A673 (cell line): Measurements from ENCODE around the gene TMEM184B. TPM values are rescaled to one million over a fixed set of nuclear protein-coding genes. Genes with fewer than 3 reads are reported as not detected.

ENCODE experiments used
- BruUV-seq: library from RNA; stranded (reverse); fragments of 400-500 nt; replicated peaks from 2 replicates; lab custom pipeline; 2021; lab: Mats Ljungman, UMichigan
- CTCF ChIA-PET: fragments of 300-600 bp; sonication (Branson Sonifier 250); formaldehyde crosslinking; loops from one replicate; lab custom pipeline; 2022; ENCODE audit warnings: antibody characterized with exemption; lab: Charles Lee
- POLR2A ChIA-PET: fragments of 300-600 bp; sonication (Branson Sonifier 250); formaldehyde crosslinking; loops from one replicate; lab custom pipeline; 2022; ENCODE audit warnings: antibody characterized with exemption; ENCODE audit not compliant: low non-redundant PET; lab: Charles Lee
- DNase-seq: peaks from one replicate; pipeline ENCODE4 v3.0.0-alpha.2; 2015; ENCODE audit warnings: low spot score
- H3K27ac ChIP-seq: fragments of 200-600 bp; sonication (generic); 2 replicates; pipeline ENCODE4 v1.5.1; 2016; ENCODE audit warnings: mixed run types, low read depth, mild to moderate bottlenecking, mixed read lengths, antibody characterized with exemption, low read length; ENCODE audit not compliant: poor library complexity, severe bottlenecking
- H3K27me3 ChIP-seq: fragments of 200-600 bp; sonication (generic); replicated peaks from 2 replicates; pipeline ENCODE4 v1.6.1; 2017; ENCODE audit warnings: mixed run types, low read depth, mild to moderate bottlenecking, mixed read lengths, antibody characterized with exemption, low read length; ENCODE audit not compliant: insufficient read depth, poor library complexity
- H3K36me3 ChIP-seq: fragments of 200-600 bp; sonication (generic); 2 replicates; pipeline ENCODE4 v1.6.1; 2016; ENCODE audit warnings: mixed run types, mild to moderate bottlenecking, mixed read lengths, antibody characterized with exemption, low read length; ENCODE audit not compliant: insufficient read depth, poor library complexity, severe bottlenecking
- H3K4me1 ChIP-seq: fragments of 200-600 bp; sonication (generic); 2 replicates; pipeline ENCODE4 v1.6.1; 2017; ENCODE audit warnings: mixed run types, mild to moderate bottlenecking, mixed read lengths, antibody characterized with exemption, low read length; ENCODE audit not compliant: insufficient read depth, poor library complexity, severe bottlenecking
- H3K4me3 ChIP-seq: fragments of 200-600 bp; sonication (generic); 2 replicates; pipeline ENCODE4 v1.5.1; 2016; ENCODE audit warnings: low read depth, mixed run types, mild to moderate bottlenecking, mixed read lengths, low read length; ENCODE audit not compliant: poor library complexity, severe bottlenecking
- H3K9me3 ChIP-seq: fragments of 200-600 bp; sonication (generic); 2 replicates; pipeline ENCODE4 v1.6.1; 2016; ENCODE audit warnings: mixed run types, low read depth, mild to moderate bottlenecking, mixed read lengths, antibody characterized with exemption, low read length; ENCODE audit not compliant: poor library complexity, severe bottlenecking
- EZH2 ChIP-seq: fragments of 200-600 bp; sonication (generic); IDR thresholded peaks from 2 replicates; pipeline ENCODE4 v1.6.1; 2017; ENCODE audit warnings: borderline replicate concordance, low read depth, mild to moderate bottlenecking, mixed read lengths, antibody characterized with exemption, low read length; ENCODE audit not compliant: poor library complexity, severe bottlenecking
- intact Hi-C: fragments of 100-400 bp; cut with micrococcal nuclease; formaldehyde crosslinking; loops from one replicate; pipeline ENCODE4 v1.10.0; 2022; ENCODE audit not compliant: unreplicated experiment
- total RNA-seq: library from RNA; stranded (reverse); gene quantifications from 2 replicates; pipeline ENCODE4 v1.2.3, GENCODE V29; 2021
- TF ChIP-seq, protein P1 (sequence below): fragments of 300-800, 200-600 bp; sonication (generic); conservative IDR thresholded peaks from 2 replicates; pipeline ENCODE4 v1.5.1; 2017; ENCODE audit warnings: low read depth, mild to moderate bottlenecking, antibody characterized with exemption, low read length, moderate library complexity, mixed read lengths

Gene TMEM184B
- total RNA-seq, 1 experiment from 2014 or later = 50.9 TPM

DNA sequence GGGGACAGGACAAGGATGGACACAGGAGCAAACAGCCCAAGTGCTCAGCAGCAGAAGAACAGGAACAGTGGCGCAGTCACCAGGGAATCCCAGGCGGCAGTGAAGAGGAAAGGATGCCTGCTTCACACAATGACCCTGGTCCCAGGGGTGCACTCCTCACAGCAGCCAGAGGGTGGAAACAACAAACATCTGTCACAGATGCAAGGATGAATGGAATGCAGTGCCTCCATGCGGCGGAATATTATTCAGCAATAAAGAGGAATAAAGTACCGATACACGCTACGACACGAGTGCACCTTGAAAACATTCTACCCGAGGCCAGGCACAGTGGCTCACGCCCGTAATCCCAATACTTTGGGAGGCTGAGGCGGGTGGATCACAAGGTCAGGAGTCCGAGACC lies 31.7 kb upstream of the TMEM184B start:
- no peaks in the 10 kb centered on the region for H3K27me3 ChIP-seq
- ChIA-PET POLR2A (interaction anchor here (0.6 kb wide), 1 partner anchor 35 kb away, joined by 11 read pairs; no protein-coding TSS in a partner anchor), CTCF (interaction anchor here (0.6 kb wide), 1 partner anchor 464 kb away, joined by 4 read pairs; no protein-coding TSS in a partner anchor)
- no peak overlapping the region for H3K4me3 ChIP-seq
- peak; percentile 58 for DNase-seq
- peaks cover 29% of the 10 kb centered on the region for H3K4me1 ChIP-seq
- peaks cover 68% of the 10 kb centered on the region for H3K36me3 ChIP-seq
- BruUV-seq = no TSS peak
- peak overlapping the region; percentile 51 for H3K27ac ChIP-seq
- no peak for TF ChIP-seq EZH2
- TF ChIP-seq, protein P1, sequence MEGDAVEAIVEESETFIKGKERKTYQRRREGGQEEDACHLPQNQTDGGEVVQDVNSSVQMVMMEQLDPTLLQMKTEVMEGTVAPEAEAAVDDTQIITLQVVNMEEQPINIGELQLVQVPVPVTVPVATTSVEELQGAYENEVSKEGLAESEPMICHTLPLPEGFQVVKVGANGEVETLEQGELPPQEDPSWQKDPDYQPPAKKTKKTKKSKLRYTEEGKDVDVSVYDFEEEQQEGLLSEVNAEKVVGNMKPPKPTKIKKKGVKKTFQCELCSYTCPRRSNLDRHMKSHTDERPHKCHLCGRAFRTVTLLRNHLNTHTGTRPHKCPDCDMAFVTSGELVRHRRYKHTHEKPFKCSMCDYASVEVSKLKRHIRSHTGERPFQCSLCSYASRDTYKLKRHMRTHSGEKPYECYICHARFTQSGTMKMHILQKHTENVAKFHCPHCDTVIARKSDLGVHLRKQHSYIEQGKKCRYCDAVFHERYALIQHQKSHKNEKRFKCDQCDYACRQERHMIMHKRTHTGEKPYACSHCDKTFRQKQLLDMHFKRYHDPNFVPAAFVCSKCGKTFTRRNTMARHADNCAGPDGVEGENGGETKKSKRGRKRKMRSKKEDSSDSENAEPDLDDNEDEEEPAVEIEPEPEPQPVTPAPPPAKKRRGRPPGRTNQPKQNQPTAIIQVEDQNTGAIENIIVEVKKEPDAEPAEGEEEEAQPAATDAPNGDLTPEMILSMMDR = no peak
- H3K9me3 ChIP-seq = no peaks in the 10 kb centered on the region
- intact Hi-C loops = no loop called here

DNA sequence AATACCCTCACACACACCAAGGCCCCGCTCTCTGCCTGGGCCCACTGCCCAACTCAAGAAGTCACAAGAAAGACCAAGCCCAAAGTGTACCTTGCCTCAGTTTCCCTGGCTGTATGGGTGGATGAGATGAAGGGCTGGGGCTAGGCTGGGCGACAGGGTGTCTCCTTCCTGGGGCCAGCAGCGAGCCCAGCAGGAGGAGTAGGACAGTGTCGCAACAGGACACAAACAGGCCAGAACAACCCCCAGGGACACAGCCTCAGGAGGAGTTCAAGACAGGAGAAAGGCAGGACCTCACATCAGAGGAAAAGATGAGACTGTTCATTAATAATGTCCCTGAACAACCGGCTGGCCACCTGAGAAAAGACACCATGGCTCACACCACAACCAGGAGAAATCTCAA lies 31.2 kb upstream of the TMEM184B start:
- CTCF ChIA-PET = no interaction called here
- intact Hi-C loops = no loop called here
- peaks cover 29% of the 10 kb centered on the region for H3K4me1 ChIP-seq
- POLR2A ChIA-PET = no interaction called here
- TF ChIP-seq, protein P1 = no peak
- no peak for TF ChIP-seq EZH2
- H3K27me3 ChIP-seq = no peaks in the 10 kb centered on the region
- H3K9me3 ChIP-seq = no peaks in the 10 kb centered on the region
- H3K27ac ChIP-seq = peak overlapping the region; percentile 51
- no TSS peak for BruUV-seq
- peaks cover 68% of the 10 kb centered on the region for H3K36me3 ChIP-seq
- DNase-seq = no peak
- H3K4me3 ChIP-seq = no peak overlapping the region

DNA sequence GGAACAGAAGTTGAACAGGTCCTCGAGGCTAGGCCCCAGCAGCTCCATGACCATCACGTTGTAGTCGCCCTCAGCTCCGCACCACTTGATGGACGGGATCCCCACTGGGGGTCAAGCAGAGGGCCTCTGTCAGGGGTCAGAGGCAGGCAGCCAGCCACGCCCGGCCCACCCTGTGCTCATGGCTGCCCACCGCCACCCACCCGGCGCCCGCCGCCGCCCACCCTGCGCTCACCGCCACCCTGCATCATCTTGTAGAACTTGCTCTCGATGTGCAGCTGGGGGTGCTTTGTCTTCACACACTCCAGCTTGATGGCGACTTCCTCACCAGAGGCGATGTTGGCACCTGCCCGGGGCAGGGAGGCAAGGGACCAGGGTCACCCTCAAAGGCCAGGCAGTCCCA lies 30.1 kb upstream of the TMEM184B start:
- Histone ChIP-seq H3K27ac (peak overlapping the region; percentile 51), H3K36me3 (peaks cover 70% of the 10 kb centered on the region), H3K27me3 (no peaks in the 10 kb centered on the region), H3K4me1 (peaks cover 29% of the 10 kb centered on the region), H3K9me3 (no peaks in the 10 kb centered on the region), H3K4me3 (no peak overlapping the region)
- TF ChIP-seq EZH2 = no peak
- TF ChIP-seq, protein P1 = no peak
- ChIA-PET POLR2A (no interaction called here), CTCF (no interaction called here)
- no TSS peak for BruUV-seq
- DNase-seq = no peak
- intact Hi-C loops = no loop called here
